SU-DHL-6 (cell line): ENCODE results near the gene C12orf50.

Source experiments
- EZH2phosphoT487 ChIP-seq: fragments of 200-600 bp; sonication (generic), shearing (Covaris generic); conservative IDR thresholded peaks from 2 replicates; pipeline ENCODE4 v1.6.1; 2018; ENCODE audit warnings: mild to moderate bottlenecking, antibody characterized with exemption, low read length, moderate library complexity, mixed read lengths
- TF ChIP-seq, protein P1 (sequence below): fragments of 200-600 bp; sonication (generic); IDR thresholded peaks from one replicate; pipeline ENCODE4 v1.5.1; 2017; ENCODE audit warnings: antibody characterized with exemption, mild to moderate bottlenecking, low read length, moderate library complexity; ENCODE audit not compliant: insufficient read depth, poor library complexity, severe bottlenecking

- TF ChIP-seq, protein P1, sequence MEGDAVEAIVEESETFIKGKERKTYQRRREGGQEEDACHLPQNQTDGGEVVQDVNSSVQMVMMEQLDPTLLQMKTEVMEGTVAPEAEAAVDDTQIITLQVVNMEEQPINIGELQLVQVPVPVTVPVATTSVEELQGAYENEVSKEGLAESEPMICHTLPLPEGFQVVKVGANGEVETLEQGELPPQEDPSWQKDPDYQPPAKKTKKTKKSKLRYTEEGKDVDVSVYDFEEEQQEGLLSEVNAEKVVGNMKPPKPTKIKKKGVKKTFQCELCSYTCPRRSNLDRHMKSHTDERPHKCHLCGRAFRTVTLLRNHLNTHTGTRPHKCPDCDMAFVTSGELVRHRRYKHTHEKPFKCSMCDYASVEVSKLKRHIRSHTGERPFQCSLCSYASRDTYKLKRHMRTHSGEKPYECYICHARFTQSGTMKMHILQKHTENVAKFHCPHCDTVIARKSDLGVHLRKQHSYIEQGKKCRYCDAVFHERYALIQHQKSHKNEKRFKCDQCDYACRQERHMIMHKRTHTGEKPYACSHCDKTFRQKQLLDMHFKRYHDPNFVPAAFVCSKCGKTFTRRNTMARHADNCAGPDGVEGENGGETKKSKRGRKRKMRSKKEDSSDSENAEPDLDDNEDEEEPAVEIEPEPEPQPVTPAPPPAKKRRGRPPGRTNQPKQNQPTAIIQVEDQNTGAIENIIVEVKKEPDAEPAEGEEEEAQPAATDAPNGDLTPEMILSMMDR = no peak
- TF ChIP-seq EZH2phosphoT487 = no peak
Observed at GRCh38 chr12:87943023-87943422, 86.2 kb downstream of the C12orf50 start.
